ENCODE data around the gene OLFML2B.

- TF ChIP-seq POLR2A (IDR thresholded peaks at IDR 0.05), result no peak
- TF ChIP-seq, protein P1, sequence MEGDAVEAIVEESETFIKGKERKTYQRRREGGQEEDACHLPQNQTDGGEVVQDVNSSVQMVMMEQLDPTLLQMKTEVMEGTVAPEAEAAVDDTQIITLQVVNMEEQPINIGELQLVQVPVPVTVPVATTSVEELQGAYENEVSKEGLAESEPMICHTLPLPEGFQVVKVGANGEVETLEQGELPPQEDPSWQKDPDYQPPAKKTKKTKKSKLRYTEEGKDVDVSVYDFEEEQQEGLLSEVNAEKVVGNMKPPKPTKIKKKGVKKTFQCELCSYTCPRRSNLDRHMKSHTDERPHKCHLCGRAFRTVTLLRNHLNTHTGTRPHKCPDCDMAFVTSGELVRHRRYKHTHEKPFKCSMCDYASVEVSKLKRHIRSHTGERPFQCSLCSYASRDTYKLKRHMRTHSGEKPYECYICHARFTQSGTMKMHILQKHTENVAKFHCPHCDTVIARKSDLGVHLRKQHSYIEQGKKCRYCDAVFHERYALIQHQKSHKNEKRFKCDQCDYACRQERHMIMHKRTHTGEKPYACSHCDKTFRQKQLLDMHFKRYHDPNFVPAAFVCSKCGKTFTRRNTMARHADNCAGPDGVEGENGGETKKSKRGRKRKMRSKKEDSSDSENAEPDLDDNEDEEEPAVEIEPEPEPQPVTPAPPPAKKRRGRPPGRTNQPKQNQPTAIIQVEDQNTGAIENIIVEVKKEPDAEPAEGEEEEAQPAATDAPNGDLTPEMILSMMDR (IDR thresholded peaks at IDR 0.05), result no peak
Observed at GRCh38 chr1:162000053-162000420, 23.6 kb downstream of the OLFML2B start.
